Measurements from ENCODE around the gene HRC. TPM values are rescaled to one million over a fixed set of nuclear protein-coding genes. Genes with fewer than 3 reads are reported as not detected.
"Not testable (repeated sequence)": the region's sequence is repeated elsewhere in the genome, so short reads cannot be mapped to it uniquely, and the experiment has no call there.

The HRC gene
- total RNA-seq, 1 donor from 2014 or later, result not detected

GRCh38 chr19:49136771-49137171, 18.4 kb downstream of the HRC start:
- ATAC-seq (no peak), DNase-seq (ENCODE audit: low spot score) (no peak)

- no peak for ATAC-seq
- DNase-seq (ENCODE audit: low spot score), result no peak
Measured at GRCh38 chr19:49135686-49136085, 19.5 kb downstream of the HRC start.

DNA sequence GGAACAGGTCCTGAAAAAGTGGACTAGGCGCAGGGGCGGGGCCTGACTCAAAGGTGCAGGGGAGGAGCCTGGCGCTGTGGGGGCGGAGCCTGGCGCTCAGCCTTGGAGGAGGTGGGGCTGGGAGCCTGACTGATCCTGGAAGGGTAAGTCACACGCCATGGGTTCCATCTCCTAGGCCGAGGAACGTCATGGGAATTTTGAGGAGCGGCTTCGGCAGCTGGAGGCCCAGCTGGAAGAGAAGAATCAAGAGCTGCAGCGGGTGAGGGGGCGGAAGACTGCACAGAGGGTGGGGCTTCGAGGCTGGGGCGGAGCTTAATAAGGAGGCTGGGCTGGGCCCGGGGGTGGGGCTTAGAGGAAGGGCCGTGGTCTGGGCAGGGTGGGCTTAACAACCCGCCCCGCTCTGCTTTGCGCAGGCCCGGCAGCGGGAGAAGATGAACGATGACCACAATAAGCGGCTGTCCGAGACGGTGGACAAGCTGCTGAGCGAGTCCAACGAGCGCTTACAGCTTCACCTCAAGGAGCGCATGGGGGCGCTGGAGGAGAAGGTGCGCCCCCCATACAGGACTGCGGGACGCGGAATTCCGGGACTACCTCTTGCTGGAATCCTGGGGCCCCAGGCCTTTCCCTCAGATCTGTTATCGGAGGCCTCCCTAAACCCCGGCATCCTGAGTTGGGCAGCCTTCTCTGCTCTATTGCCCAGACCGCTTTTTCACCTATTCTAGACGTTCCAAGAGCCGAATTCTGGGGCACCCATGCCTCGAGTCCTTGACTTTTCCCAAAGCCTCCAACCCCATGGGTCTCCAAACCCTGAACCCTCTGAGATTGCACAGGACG, 21.4 kb downstream of the HRC start:
- no peak for DNase-seq (ENCODE audit: low spot score)
- peak; percentile 79 for ATAC-seq

DNA sequence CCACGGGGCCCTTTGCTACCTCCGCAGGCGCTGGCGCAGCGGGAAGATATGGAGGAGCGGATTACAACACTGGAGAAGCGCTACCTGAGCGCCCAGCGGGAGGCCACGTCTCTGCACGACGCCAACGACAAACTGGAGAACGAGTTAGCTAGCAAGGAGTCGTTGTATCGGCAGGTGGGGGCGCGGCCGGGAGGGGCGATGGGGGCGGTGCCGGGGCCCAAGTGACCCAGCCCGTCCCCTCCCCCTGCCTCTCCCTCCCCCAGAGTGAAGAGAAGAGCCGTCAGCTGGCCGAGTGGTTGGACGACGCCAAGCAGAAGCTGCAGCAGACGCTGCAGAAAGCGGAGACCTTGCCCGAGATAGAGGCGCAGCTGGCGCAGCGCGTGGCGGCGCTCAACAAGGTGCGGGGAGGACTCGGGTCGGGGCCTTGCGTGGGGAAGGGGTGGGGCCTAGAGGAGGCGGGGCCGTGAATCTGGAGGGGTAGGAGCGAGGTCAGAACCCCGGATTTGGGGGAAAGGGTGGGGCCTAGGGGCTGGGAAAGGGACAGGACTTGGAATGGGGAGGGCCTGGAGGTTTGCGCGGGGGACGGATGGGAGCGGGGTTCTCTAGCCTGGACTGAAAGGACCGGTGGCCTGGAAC, 22.1 kb downstream of the HRC start:
- DNase-seq (ENCODE audit: low spot score) (no peak), ATAC-seq (peak; percentile 26)

- ATAC-seq (no peak), DNase-seq (ENCODE audit: low spot score) (no peak)
Measured at GRCh38 chr19:49130325-49130724, 24.9 kb downstream of the HRC start.

- DNase-seq (ENCODE audit: low spot score), result no peak
- no peak for ATAC-seq
Measured at GRCh38 chr19:49129238-49129583, 26.0 kb downstream of the HRC start.

- no peak for ATAC-seq
- no peak for DNase-seq (ENCODE audit: low spot score)
Measured at GRCh38 chr19:49128545-49129237, 26.5 kb downstream of the HRC start.

DNA sequence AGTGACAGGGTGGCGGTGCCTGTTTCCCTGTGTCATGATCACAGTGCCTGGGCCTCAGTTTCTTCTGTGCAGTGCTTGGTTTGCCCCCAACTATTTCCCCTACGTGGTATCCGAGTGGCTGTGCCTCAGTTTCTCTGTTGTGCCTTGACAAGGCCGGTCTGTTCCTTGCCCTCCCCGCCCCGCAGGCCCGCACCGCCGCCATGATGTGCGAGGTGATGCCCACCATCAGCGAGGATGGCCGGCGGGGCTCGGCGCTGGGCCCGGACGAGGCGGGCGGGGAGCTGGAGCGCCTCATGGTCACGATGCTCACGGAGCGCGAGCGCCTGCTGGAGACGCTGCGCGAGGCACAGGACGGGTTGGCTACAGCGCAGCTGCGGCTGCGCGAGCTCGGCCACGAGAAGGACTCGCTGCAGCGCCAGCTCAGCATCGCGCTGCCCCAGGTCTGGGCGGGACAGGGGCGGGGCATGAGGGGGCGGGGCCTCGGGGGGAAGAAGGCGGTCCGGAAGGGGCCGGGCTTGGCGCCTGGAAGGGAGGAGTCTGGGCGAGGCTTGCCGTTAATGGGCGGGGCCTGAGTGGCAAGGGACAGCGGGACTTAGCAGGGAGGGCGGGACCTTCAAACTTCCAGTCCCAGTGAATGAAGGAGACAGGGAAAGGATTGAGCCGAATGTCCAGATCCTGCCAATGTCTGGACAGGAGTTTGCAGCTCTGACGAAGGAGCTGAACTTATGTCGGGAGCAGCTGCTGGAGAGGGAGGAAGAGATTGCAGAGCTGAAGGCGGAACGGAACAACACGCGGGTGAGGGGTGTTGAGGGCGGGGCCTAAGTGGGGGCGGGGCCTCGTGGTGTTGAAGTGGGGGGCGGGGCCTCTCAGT, 27.3 kb downstream of the HRC start:
- DNase-seq (ENCODE audit: low spot score) (peak; percentile 96), ATAC-seq (peak; percentile 99)

GRCh38 chr19:49127225-49127624, 28.0 kb downstream of the HRC start:
- not testable (repeated sequence) for ATAC-seq

GRCh38 chr19:49126575-49126974, 28.6 kb downstream of the HRC start:
- DNase-seq (ENCODE audit: low spot score) (no peak), ATAC-seq (no peak)

More at GRCh38 chr19:49127225-49127624, 28.0 kb downstream of the HRC start:
- DNase-seq (ENCODE audit: low spot score), result not testable (repeated sequence)

DNA sequence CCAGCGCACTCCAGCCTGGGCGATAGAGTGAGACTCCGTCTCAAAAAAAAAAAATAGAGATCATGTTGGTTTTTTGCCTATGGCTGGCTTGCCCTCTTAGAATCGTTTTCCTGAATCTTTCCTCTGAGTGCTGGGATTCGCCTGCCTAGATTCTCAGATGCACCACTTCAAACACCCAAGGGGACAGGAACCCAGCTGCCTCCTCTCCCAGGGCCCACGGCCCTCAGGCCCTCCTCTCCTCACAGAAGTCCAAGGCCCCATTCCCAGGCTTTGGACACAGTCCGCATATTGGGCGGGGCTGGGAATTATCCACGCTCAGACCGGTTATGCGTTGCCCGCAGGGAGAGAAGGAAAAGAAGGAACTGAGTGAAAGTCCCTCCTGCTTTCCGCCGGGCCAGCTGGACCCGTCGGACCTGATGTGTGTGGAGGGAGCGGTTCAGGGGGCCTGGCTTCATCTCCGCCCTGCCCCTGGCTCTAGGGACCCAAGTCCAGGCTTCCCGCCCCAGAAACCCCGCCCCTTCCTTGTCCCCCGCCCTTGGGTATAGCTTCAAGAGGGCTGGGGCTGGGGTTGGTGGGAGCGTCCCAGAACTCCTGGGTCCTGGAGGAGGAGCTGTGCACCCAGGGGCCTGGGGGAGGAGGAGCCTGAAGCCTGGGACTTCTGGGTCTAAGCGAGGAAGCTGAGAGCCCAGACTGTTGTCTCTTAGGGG, 30.0 kb downstream of the HRC start:
- DNase-seq (ENCODE audit: low spot score) (no peak), ATAC-seq (no peak)

DNA sequence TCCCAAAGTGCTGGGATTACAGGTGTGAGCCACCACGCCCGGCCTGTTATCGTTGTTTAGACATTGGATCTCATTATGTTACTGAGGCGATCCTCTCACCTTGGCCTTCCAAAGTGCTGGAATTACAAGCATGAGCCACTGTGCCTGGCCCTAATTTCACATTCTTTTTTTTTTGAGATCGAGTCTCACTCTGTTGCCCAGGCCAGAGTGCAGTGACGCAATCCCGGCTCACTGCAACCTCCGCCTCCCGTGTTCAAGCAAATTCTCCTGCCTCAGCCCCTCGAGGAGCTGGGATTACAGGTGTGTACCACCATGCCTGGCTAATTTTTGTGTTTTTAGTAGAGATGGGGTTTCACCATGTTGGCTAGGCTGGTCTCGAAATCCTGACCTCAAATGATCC, 31.9 kb downstream of the HRC start:
- not testable (repeated sequence) for ATAC-seq; DNase-seq (ENCODE audit: low spot score)

DNA sequence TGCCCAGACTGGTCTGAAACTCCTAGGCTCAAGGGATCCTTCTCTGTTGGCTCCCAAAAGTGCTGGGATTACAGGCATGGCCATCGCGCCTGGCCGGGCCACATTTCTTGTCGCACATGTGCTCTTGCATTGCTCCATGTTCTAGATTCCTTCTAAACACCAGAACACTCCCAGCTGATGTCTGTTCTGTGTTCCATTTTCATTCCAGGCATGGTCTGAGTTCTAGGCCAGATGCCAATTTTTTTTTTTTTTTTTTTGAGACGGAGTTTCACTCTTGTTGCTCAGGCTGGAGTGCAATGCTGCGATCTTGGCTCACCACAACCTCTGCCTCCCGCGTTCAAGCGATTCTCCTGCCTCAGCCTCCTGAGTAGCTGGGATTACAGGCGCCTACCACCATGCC, 33.4 kb downstream of the HRC start:
- not testable (repeated sequence) for ATAC-seq; DNase-seq (ENCODE audit: low spot score)

- DNase-seq (ENCODE audit: low spot score), result no peak
- ATAC-seq, result no peak
Measured at GRCh38 chr19:49120868-49121267, 34.3 kb downstream of the HRC start.

DNA sequence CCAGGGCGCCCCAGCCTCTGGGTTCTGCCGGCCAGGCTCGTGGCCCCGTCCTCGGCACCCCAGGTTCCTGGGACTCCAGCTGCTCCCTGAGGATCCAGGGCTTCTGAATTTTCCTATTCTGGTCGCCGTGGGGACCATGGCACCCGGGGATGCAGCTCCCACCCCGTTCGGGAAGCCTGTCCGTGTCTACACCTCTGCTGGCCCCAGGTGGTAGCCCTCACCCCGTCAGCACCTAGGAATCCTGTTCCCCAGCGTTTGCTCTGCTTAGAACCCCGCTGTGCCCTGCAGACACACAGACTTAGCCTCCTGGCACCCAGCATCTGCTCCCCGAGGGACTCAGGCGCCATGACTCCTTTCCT, 34.9 kb downstream of the HRC start:
- ATAC-seq (no peak), DNase-seq (ENCODE audit: low spot score) (no peak)

GRCh38 chr19:49119411-49120324, 35.5 kb downstream of the HRC start, which contains the start of gene PPFIA3:
Gene PPFIA3 (plus strand): TSS chr19:49119544. CDS start chr19:49127874, 8,330 bp downstream.
- ATAC-seq, result peak; percentile 61
- DNase-seq (ENCODE audit: low spot score), result peak; percentile 76

GRCh38 chr19:49118565-49119410, 36.4 kb downstream of the HRC start, which contains the start of gene C19orf73:
Gene C19orf73 (minus strand): TSS chr19:49119143. CDS start chr19:49119022, 121 bp downstream.
- ATAC-seq, result peak; percentile 85
- DNase-seq (ENCODE audit: low spot score), result peak; percentile 96
